ENCODE data around the gene CAMTA1.

Gene CAMTA1

DNA sequence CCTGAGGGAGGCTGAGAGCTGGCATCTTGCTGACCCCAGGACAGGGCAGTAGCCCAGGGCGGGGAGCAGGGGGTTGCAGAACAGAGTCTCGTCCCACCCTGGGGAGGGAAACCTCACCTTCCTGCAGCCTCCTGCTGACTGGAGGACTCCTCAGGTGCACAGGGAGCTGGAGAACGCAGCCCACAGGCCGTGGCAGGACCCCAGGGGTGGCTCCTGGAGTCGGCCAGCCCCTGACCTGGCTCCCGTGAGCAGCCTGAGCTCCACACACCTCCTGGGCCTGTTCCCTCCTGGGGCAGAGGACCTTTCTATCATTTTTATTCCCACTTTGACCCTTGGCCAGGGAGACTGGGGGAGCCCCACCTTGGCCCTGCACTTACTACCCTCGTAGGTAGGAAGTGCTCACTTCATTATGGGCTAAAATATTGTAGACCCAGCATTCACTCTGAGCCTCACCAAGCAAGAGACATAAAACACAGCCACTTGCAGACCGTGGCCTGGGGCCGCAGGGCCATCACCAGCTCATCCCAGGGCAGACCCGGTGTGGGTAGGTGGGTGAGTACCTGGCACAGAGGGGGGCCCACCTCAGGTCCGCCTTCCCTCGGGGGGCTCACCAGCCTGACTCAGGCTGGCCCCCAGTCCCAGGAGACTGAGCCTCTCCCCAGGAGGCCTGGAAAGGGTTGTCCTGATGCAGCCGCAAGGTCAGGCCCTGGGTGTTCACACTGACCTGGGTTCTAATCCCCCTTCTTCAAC is 698.6 kb downstream of the CAMTA1 start:
- Histone ChIP-seq H3K36me3 (ENCODE audit: control insufficient read depth, low read depth, low read length) (no peaks in the 10 kb centered on the region), H3K27ac (ENCODE audit: low read length) (no peak overlapping the region), H3K4me3 (ENCODE audit: low read length) (no peak overlapping the region), H3K9ac (ENCODE audit: low read length) (no peak overlapping the region), H3K9me3 (ENCODE audit: control insufficient read depth, low read depth, low read length) (no peaks in the 10 kb centered on the region), H3K27me3 (ENCODE audit: control insufficient read depth, insufficient read depth, low read length) (no peaks in the 10 kb centered on the region), H3K4me1 (ENCODE audit: control insufficient read depth, low read depth, low read length) (peaks cover 4% of the 10 kb centered on the region)

GRCh38 chr1:7485086-7485780 is 700.0 kb downstream of the CAMTA1 start:
- no peak overlapping the region for H3K4me3 ChIP-seq (ENCODE audit: low read length)
- H3K27me3 ChIP-seq (ENCODE audit: control insufficient read depth, insufficient read depth, low read length): no peaks in the 10 kb centered on the region
- no peaks in the 10 kb centered on the region for H3K36me3 ChIP-seq (ENCODE audit: control insufficient read depth, low read depth, low read length)
- no peak overlapping the region for H3K9ac ChIP-seq (ENCODE audit: low read length)
- H3K27ac ChIP-seq (ENCODE audit: low read length): no peak overlapping the region
- no peaks in the 10 kb centered on the region for H3K9me3 ChIP-seq (ENCODE audit: control insufficient read depth, low read depth, low read length)
- H3K4me1 ChIP-seq (ENCODE audit: control insufficient read depth, low read depth, low read length): peaks cover 4% of the 10 kb centered on the region

GRCh38 chr1:7485826-7486225 is 700.6 kb downstream of the CAMTA1 start:
- H3K9me3 ChIP-seq (ENCODE audit: control insufficient read depth, low read depth, low read length): no peaks in the 10 kb centered on the region
- H3K36me3 ChIP-seq (ENCODE audit: control insufficient read depth, low read depth, low read length): no peaks in the 10 kb centered on the region
- H3K4me1 ChIP-seq (ENCODE audit: control insufficient read depth, low read depth, low read length): peaks cover 4% of the 10 kb centered on the region
- no peaks in the 10 kb centered on the region for H3K27me3 ChIP-seq (ENCODE audit: control insufficient read depth, insufficient read depth, low read length)
- no peak overlapping the region for H3K27ac ChIP-seq (ENCODE audit: low read length)
- no peak overlapping the region for H3K9ac ChIP-seq (ENCODE audit: low read length)
- H3K4me3 ChIP-seq (ENCODE audit: low read length): no peak overlapping the region

DNA sequence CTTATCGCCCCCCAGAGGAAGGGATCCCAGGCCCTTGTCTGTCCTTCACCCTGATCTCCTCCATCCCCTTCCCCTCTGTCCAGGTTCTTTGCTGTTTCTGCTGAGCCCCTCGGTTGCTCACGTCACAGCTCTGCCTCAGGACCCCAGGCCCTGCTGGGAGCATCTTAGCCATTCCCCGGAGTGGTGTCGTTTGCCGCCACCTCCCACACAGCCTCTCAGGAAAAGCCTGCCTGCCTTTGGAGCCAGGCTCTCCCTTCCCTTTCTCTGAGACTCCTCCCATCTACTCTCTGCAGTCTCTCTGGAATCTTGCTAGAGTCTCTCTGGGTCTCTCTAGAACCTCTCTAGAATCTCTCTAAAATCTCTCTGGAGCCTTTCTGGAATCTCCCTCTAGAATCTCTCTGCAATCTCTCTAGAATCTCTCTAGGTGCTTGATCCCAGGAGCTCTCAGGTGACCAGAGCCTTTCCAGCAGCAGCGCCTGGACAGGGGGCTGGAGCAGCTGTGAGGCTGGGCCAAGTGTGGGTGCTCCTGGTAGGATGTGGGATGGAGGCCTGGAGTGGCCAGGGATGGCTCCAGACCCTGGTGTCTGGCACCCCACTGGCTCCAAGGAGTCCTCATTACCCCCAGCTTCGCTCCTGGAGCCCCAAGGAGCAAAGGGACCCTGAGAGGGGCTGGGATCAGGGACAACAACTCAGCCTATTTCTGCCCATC is 702.7 kb downstream of the CAMTA1 start:
- Histone ChIP-seq H3K9ac (ENCODE audit: low read length) (no peak overlapping the region), H3K27me3 (ENCODE audit: control insufficient read depth, insufficient read depth, low read length) (no peaks in the 10 kb centered on the region), H3K4me1 (ENCODE audit: control insufficient read depth, low read depth, low read length) (peaks cover 8% of the 10 kb centered on the region), H3K4me3 (ENCODE audit: low read length) (no peak overlapping the region), H3K27ac (ENCODE audit: low read length) (no peak overlapping the region), H3K9me3 (ENCODE audit: control insufficient read depth, low read depth, low read length) (no peaks in the 10 kb centered on the region), H3K36me3 (ENCODE audit: control insufficient read depth, low read depth, low read length) (no peaks in the 10 kb centered on the region)

DNA sequence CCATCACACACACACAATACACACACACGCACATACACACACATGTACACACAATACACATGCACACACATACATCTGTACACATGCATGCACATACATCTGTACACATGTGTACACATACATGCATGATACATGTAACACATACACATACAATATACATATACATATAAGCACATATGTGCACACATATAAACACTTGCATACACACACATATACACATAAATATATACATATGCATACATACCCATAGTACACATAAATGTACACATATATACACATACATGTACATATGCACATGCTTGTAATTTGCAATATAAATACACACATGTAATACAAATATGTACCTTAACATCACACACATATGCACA is 703.2 kb downstream of the CAMTA1 start:
- no peaks in the 10 kb centered on the region for H3K36me3 ChIP-seq (ENCODE audit: control insufficient read depth, low read depth, low read length)
- H3K9ac ChIP-seq (ENCODE audit: low read length): no peak overlapping the region
- no peaks in the 10 kb centered on the region for H3K27me3 ChIP-seq (ENCODE audit: control insufficient read depth, insufficient read depth, low read length)
- no peaks in the 10 kb centered on the region for H3K9me3 ChIP-seq (ENCODE audit: control insufficient read depth, low read depth, low read length)
- no peak overlapping the region for H3K27ac ChIP-seq (ENCODE audit: low read length)
- no peak overlapping the region for H3K4me3 ChIP-seq (ENCODE audit: low read length)
- H3K4me1 ChIP-seq (ENCODE audit: control insufficient read depth, low read depth, low read length): peaks cover 8% of the 10 kb centered on the region

DNA sequence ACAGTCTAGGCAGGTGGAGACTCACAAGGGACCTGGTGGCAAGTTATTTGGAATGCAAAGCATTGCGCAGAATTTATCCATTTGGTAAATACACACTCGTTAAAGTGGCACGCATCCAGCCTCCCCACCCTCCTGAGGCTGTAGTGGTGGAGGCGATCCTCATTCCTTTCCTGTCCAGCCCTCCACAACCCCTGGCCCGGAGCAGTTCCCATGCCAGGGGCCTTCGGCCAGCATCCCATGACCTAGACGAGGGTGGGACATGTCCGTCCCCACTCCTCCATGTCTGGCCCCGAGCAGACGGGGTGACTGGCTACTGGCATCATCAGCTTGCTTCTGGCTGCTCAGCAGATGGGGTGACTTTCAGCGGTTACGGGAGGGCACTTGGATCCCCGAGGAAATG is 704.3 kb downstream of the CAMTA1 start:
- no peak overlapping the region for H3K9ac ChIP-seq (ENCODE audit: low read length)
- H3K36me3 ChIP-seq (ENCODE audit: control insufficient read depth, low read depth, low read length): no peaks in the 10 kb centered on the region
- H3K9me3 ChIP-seq (ENCODE audit: control insufficient read depth, low read depth, low read length): no peaks in the 10 kb centered on the region
- H3K4me3 ChIP-seq (ENCODE audit: low read length): no peak overlapping the region
- H3K27ac ChIP-seq (ENCODE audit: low read length): no peak overlapping the region
- peaks cover 8% of the 10 kb centered on the region for H3K4me1 ChIP-seq (ENCODE audit: control insufficient read depth, low read depth, low read length)
- no peaks in the 10 kb centered on the region for H3K27me3 ChIP-seq (ENCODE audit: control insufficient read depth, insufficient read depth, low read length)

GRCh38 chr1:7490576-7490975 is 705.3 kb downstream of the CAMTA1 start:
- no peak overlapping the region for H3K9ac ChIP-seq (ENCODE audit: low read length)
- H3K4me3 ChIP-seq (ENCODE audit: low read length): no peak overlapping the region
- peaks cover 8% of the 10 kb centered on the region for H3K4me1 ChIP-seq (ENCODE audit: control insufficient read depth, low read depth, low read length)
- no peaks in the 10 kb centered on the region for H3K36me3 ChIP-seq (ENCODE audit: control insufficient read depth, low read depth, low read length)
- no peak overlapping the region for H3K27ac ChIP-seq (ENCODE audit: low read length)
- no peaks in the 10 kb centered on the region for H3K27me3 ChIP-seq (ENCODE audit: control insufficient read depth, insufficient read depth, low read length)
- H3K9me3 ChIP-seq (ENCODE audit: control insufficient read depth, low read depth, low read length): no peaks in the 10 kb centered on the region

DNA sequence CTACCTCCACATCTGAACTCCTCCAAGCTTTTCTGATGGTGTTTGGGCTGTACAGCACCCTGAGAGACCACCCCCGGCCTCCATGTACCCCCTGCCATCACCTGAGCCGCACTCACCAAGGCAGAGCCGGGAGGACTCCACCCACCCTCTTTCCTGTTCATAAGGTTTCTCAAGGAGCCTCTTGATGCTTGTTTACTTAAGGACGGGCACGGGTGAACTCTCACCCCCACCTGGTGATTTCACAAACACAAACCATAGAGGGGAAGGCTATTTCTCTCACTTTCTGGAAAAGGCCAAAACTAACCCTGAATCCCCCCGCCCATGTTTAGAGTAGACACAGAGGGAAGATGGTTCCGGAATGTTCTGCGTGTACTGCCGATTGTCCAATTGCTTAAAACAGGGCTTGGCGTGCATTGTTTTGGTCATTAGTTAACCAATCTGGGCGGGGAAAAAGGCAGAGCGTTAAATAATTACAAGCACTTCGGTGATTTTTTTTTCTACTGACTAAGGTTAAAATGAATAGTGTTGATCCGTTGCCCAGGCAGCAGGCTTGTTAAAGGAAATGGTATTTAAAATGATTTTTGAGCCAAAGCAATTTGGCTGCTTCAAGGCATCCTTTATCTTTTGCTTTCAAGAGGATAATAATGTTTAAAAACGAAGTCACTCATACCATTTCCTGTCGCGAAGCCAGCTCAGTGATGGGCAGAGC is 706.0 kb downstream of the CAMTA1 start:
- Histone ChIP-seq H3K27ac (ENCODE audit: low read length) (no peak overlapping the region), H3K9me3 (ENCODE audit: control insufficient read depth, low read depth, low read length) (no peaks in the 10 kb centered on the region)

DNA sequence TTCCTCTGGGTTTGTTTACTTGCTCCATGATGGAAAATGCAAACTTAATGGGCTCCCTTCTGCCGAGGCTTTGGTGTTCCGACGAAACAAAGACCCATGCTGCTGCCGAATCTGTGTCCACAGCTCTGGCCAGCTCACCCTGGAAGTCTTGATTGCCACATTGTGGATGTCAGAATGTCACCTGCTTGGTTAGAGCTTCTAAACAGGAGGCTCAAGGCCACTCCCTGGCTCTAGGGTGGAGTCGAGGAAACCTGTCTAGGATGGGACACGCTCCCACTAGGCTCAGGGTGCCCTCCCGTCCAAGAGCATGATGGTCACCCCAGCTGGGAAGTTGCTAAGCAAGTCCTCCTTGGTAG is 706.5 kb downstream of the CAMTA1 start:
- H3K4me1 ChIP-seq (ENCODE audit: control insufficient read depth, low read depth, low read length): peaks cover 8% of the 10 kb centered on the region
- H3K27me3 ChIP-seq (ENCODE audit: control insufficient read depth, insufficient read depth, low read length): no peaks in the 10 kb centered on the region

More for the DNA sequence above, 706.0 kb downstream of the CAMTA1 start:
- no peaks in the 10 kb centered on the region for H3K36me3 ChIP-seq (ENCODE audit: control insufficient read depth, low read depth, low read length)
- peaks cover 8% of the 10 kb centered on the region for H3K4me1 ChIP-seq (ENCODE audit: control insufficient read depth, low read depth, low read length)
- H3K4me3 ChIP-seq (ENCODE audit: low read length): no peak overlapping the region
- no peak overlapping the region for H3K9ac ChIP-seq (ENCODE audit: low read length)
- H3K27me3 ChIP-seq (ENCODE audit: control insufficient read depth, insufficient read depth, low read length): no peaks in the 10 kb centered on the region

GRCh38 chr1:7493711-7494454 is 708.6 kb downstream of the CAMTA1 start:
- Histone ChIP-seq H3K27ac (ENCODE audit: low read length) (no peak overlapping the region), H3K27me3 (ENCODE audit: control insufficient read depth, insufficient read depth, low read length) (no peaks in the 10 kb centered on the region), H3K4me3 (ENCODE audit: low read length) (no peak overlapping the region), H3K9ac (ENCODE audit: low read length) (no peak overlapping the region), H3K4me1 (ENCODE audit: control insufficient read depth, low read depth, low read length) (peaks cover 8% of the 10 kb centered on the region), H3K9me3 (ENCODE audit: control insufficient read depth, low read depth, low read length) (no peaks in the 10 kb centered on the region), H3K36me3 (ENCODE audit: control insufficient read depth, low read depth, low read length) (no peaks in the 10 kb centered on the region)

More for the DNA sequence above, 706.5 kb downstream of the CAMTA1 start:
- Histone ChIP-seq H3K9me3 (ENCODE audit: control insufficient read depth, low read depth, low read length) (no peaks in the 10 kb centered on the region), H3K36me3 (ENCODE audit: control insufficient read depth, low read depth, low read length) (no peaks in the 10 kb centered on the region), H3K9ac (ENCODE audit: low read length) (no peak overlapping the region), H3K4me3 (ENCODE audit: low read length) (no peak overlapping the region), H3K27ac (ENCODE audit: low read length) (no peak overlapping the region)

DNA sequence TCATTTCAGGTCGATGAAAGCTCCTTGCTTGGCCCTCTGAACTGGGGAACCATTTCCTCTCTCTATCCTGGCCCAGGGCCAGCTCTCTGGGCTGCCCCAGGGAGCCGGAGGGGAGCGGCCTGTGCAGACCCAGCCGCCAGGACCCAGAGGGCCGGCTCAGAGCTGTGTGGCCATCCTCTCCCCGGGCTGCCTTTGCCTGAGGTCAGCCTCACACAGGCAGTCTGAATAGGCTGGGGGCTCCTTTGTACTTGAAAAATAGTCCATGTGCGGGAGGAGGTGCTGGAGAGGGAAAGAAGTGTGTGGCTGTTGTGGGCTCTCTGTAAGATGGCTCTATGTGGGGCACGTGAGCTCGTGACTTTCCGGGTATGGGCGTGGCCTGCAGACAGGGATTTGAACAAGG is 710.7 kb downstream of the CAMTA1 start:
- H3K4me1 ChIP-seq (ENCODE audit: control insufficient read depth, low read depth, low read length): peaks cover 8% of the 10 kb centered on the region
- H3K27ac ChIP-seq (ENCODE audit: low read length): no peak overlapping the region
- H3K9ac ChIP-seq (ENCODE audit: low read length): no peak overlapping the region
- no peaks in the 10 kb centered on the region for H3K36me3 ChIP-seq (ENCODE audit: control insufficient read depth, low read depth, low read length)
- H3K9me3 ChIP-seq (ENCODE audit: control insufficient read depth, low read depth, low read length): no peaks in the 10 kb centered on the region
- no peaks in the 10 kb centered on the region for H3K27me3 ChIP-seq (ENCODE audit: control insufficient read depth, insufficient read depth, low read length)
- H3K4me3 ChIP-seq (ENCODE audit: low read length): no peak overlapping the region
